Vagina (tissue), 2 donors: ENCODE results near the gene CERK. TPM values are rescaled to one million over a fixed set of nuclear protein-coding genes. Genes with fewer than 3 reads are reported as not detected.

Experiments
- DNase-seq, 2 donors: peaks; one replicate each; pipeline ENCODE4 v3.0.0-alpha.2; 2017; ENCODE audit errors: extremely low spot score in 2 of 2
- H3K27ac ChIP-seq: fragments of 200-600 bp; sonication (generic); one replicate; pipeline ENCODE4 v1.5.1; 2019
- H3K27me3 ChIP-seq: fragments of 200-600 bp; sonication (generic); one replicate; pipeline ENCODE4 v1.5.1; 2019
- H3K36me3 ChIP-seq, 2 donors: fragments of 200-600 bp; sonication (generic); one replicate each; pipeline ENCODE4 v1.5.1; 2017 to 2019
- H3K4me1 ChIP-seq: fragments of 200-600 bp; sonication (generic); one replicate; pipeline ENCODE4 v1.5.1; 2019
- H3K4me3 ChIP-seq, 2 donors: fragments of 200-600 bp; sonication (generic); 1 replicate in 1 of 2; 2 replicates in 1 of 2; pipeline ENCODE4 v1.5.1; 2016 to 2019
- H3K9me3 ChIP-seq: fragments of 200-600 bp; sonication (generic); one replicate; pipeline ENCODE4 v1.5.1; 2019
- POLR2A ChIP-seq, 2 donors: fragments of 450-650 bp; IDR thresholded peaks; one replicate each; pipeline ENCODE4 v1.6.1; 2017; ENCODE audit warnings: antibody characterized with exemption in 2 of 2, mild to moderate bottlenecking in 2 of 2, moderate library complexity in 2 of 2
- POLR2AphosphoS5 ChIP-seq, 2 donors: sonication (generic); formaldehyde crosslinking; IDR thresholded peaks; one replicate each; pipeline ENCODE4 v1.9.0; 2017; ENCODE audit warnings: antibody characterized with exemption in 2 of 2, mild to moderate bottlenecking in 2 of 2, low read depth in 1 of 2; ENCODE audit not compliant: insufficient read depth in 1 of 2
- intact Hi-C: fragments of 100-400 bp; cut with DNase I; formaldehyde crosslinking; loops from one replicate; pipeline ENCODE4 v1.15.1; 2023
- total RNA-seq: library from RNA; depleted of rRNA; stranded (reverse); fragments of >200 nt; gene quantifications from one replicate; pipeline ENCODE4 v1.2.3, GENCODE V29; 2016
- TF ChIP-seq, protein P1 (sequence below), 3 experiments: fragments of 450-650 bp in 2 of 3; fragments of 200-600 bp in 1 of 3; sonication (generic) in 1 of 3; IDR thresholded peaks; one replicate each; pipeline ENCODE4 v1.5.1; 2017 to 2019; ENCODE audit warnings: antibody characterized with exemption in 3 of 3, mild to moderate bottlenecking in 2 of 3, moderate library complexity in 2 of 3

The CERK gene
- total RNA-seq, 1 donor from 2014 or later, result 37.3 TPM

GRCh38 chr22:46703171-46703995 is 34.7 kb downstream of the CERK start:
- peaks cover 0 to 83% of the 10 kb centered on the region in 2 donors for H3K36me3 ChIP-seq
- no peaks in the 10 kb centered on the region for H3K4me1 ChIP-seq
- H3K4me3 ChIP-seq, result no peak overlapping the region
- no peak overlapping the region for H3K27ac ChIP-seq
- no peak for TF ChIP-seq POLR2AphosphoS5 (IDR thresholded peaks at IDR 0.05; ENCODE audit: insufficient read depth in 1 of 2, low read depth in 1 of 2)
- no peak for TF ChIP-seq POLR2A (IDR thresholded peaks at IDR 0.05)
- TF ChIP-seq, protein P1, sequence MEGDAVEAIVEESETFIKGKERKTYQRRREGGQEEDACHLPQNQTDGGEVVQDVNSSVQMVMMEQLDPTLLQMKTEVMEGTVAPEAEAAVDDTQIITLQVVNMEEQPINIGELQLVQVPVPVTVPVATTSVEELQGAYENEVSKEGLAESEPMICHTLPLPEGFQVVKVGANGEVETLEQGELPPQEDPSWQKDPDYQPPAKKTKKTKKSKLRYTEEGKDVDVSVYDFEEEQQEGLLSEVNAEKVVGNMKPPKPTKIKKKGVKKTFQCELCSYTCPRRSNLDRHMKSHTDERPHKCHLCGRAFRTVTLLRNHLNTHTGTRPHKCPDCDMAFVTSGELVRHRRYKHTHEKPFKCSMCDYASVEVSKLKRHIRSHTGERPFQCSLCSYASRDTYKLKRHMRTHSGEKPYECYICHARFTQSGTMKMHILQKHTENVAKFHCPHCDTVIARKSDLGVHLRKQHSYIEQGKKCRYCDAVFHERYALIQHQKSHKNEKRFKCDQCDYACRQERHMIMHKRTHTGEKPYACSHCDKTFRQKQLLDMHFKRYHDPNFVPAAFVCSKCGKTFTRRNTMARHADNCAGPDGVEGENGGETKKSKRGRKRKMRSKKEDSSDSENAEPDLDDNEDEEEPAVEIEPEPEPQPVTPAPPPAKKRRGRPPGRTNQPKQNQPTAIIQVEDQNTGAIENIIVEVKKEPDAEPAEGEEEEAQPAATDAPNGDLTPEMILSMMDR (IDR thresholded peaks at IDR 0.05), result no peak
- intact Hi-C loops, result no loop called here
- no peak for DNase-seq
- no peaks in the 10 kb centered on the region for H3K9me3 ChIP-seq
- no peaks in the 10 kb centered on the region for H3K27me3 ChIP-seq

GRCh38 chr22:46701262-46701661 is 36.8 kb downstream of the CERK start:
- DNase-seq, result no peak
- TF ChIP-seq POLR2AphosphoS5 (IDR thresholded peaks at IDR 0.05; ENCODE audit: insufficient read depth in 1 of 2, low read depth in 1 of 2), result no peak
- TF ChIP-seq, protein P1 (IDR thresholded peaks at IDR 0.05), result no peak
- Histone ChIP-seq H3K9me3 (no peaks in the 10 kb centered on the region), H3K36me3 (peaks cover 0 to 84% of the 10 kb centered on the region in 2 donors), H3K4me1 (no peaks in the 10 kb centered on the region), H3K27me3 (no peaks in the 10 kb centered on the region), H3K27ac (no peak overlapping the region), H3K4me3 (no peak overlapping the region)
- intact Hi-C loops, result no loop called here

DNA sequence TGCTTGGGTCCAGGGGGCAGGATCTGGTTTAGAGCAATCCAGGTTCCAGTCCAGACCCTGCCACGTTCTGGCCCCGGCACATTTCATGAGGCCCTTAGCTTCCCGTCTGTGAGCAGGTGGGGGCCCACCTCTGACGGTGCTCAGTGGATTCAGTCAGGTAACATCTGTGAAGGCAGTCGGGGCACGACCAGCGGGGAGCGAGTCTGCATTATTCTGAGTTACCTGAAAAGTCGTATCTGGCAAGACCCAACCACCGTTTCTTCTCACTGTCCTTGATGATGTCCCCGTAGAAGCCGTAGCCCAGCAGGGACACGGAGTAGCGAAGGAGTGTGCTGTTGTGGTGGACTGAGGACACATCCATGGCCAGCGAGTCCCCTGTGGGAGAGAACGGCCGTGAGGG is 39.0 kb downstream of the CERK start:
- no peaks in the 10 kb centered on the region for H3K9me3 ChIP-seq
- H3K27me3 ChIP-seq, result no peaks in the 10 kb centered on the region
- DNase-seq, result no peak
- H3K36me3 ChIP-seq, result peaks cover 0 to 91% of the 10 kb centered on the region in 2 donors
- H3K4me1 ChIP-seq, result no peaks in the 10 kb centered on the region
- no peak overlapping the region for H3K4me3 ChIP-seq
- TF ChIP-seq POLR2A (IDR thresholded peaks at IDR 0.05) (no peak), POLR2AphosphoS5 (IDR thresholded peaks at IDR 0.05; ENCODE audit: insufficient read depth in 1 of 2, low read depth in 1 of 2) (no peak)
- TF ChIP-seq, protein P1 (IDR thresholded peaks at IDR 0.05), result no peak
- intact Hi-C loops, result no loop called here
- H3K27ac ChIP-seq, result no peak overlapping the region

DNA sequence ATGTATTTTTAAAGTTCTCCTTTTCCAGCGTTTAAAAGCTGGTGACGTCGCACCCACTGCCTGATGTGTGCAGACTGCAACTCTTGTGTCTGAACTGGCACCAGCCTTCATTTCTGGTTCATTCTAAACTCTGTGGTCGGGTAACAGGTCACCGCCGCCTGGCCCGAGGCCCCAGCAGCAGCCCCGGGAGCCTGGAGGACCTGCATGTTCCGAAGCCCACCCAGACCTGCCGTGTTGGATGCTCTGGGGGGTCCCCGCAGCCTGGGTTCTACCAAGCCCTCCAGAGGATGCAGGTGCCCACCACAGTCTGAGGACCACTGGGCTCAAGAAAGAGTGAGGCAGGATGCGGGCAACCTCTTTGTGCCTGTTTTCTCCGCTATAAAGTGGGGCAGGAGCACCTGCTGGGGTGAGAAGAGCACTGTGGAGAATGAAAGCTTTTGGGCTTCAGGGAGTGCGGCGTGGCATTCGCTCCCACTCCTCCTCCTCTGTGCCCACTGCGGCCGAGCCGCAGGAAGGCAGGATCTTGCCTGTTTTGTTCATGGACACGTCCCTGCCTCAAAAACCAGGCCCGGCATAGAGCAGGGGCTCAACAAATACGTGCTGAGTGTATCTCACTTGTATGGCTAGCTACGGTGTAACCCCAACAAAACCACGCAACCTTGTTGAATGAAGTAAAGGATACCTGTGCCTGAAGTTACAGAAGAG is 40.1 kb downstream of the CERK start:
- TF ChIP-seq, protein P1 (IDR thresholded peaks at IDR 0.05), result no peak
- TF ChIP-seq POLR2AphosphoS5 (IDR thresholded peaks at IDR 0.05; ENCODE audit: insufficient read depth in 1 of 2, low read depth in 1 of 2) (no peak), POLR2A (IDR thresholded peaks at IDR 0.05) (no peak)
- H3K27me3 ChIP-seq, result no peaks in the 10 kb centered on the region
- H3K4me3 ChIP-seq, result no peak overlapping the region
- H3K27ac ChIP-seq, result no peak overlapping the region
- peaks cover 0 to 86% of the 10 kb centered on the region in 2 donors for H3K36me3 ChIP-seq
- intact Hi-C loops, result no loop called here
- no peaks in the 10 kb centered on the region for H3K4me1 ChIP-seq
- no peak for DNase-seq
- no peaks in the 10 kb centered on the region for H3K9me3 ChIP-seq

- H3K27me3 ChIP-seq, result no peaks in the 10 kb centered on the region
- intact Hi-C loops, result no loop called here
- no peak overlapping the region for H3K4me3 ChIP-seq
- H3K27ac ChIP-seq, result no peak overlapping the region
- TF ChIP-seq, protein P1 (IDR thresholded peaks at IDR 0.05), result no peak
- no peak for TF ChIP-seq POLR2A (IDR thresholded peaks at IDR 0.05)
- no peak for TF ChIP-seq POLR2AphosphoS5 (IDR thresholded peaks at IDR 0.05; ENCODE audit: insufficient read depth in 1 of 2, low read depth in 1 of 2)
- no peaks in the 10 kb centered on the region for H3K9me3 ChIP-seq
- DNase-seq, result no peak
- H3K36me3 ChIP-seq, result peaks cover 0 to 78% of the 10 kb centered on the region in 2 donors
- H3K4me1 ChIP-seq, result no peaks in the 10 kb centered on the region
Observed at GRCh38 chr22:46696614-46697013, 41.4 kb downstream of the CERK start.
